A673 (cell line): Measurements from ENCODE around the gene XAB2. TPM values are rescaled to one million over a fixed set of nuclear protein-coding genes. Genes with fewer than 3 reads are reported as not detected.

ENCODE experiments used
- BruUV-seq: library from RNA; stranded (reverse); fragments of 400-500 nt; replicated peaks from 2 replicates; lab custom pipeline; 2021; lab: Mats Ljungman, UMichigan
- CTCF ChIA-PET: fragments of 300-600 bp; sonication (Branson Sonifier 250); formaldehyde crosslinking; loops from one replicate; lab custom pipeline; 2022; ENCODE audit warnings: antibody characterized with exemption; lab: Charles Lee
- POLR2A ChIA-PET: fragments of 300-600 bp; sonication (Branson Sonifier 250); formaldehyde crosslinking; loops from one replicate; lab custom pipeline; 2022; ENCODE audit warnings: antibody characterized with exemption; ENCODE audit not compliant: low non-redundant PET; lab: Charles Lee
- DNase-seq: peaks from one replicate; pipeline ENCODE4 v3.0.0-alpha.2; 2015; ENCODE audit warnings: low spot score
- H3K27ac ChIP-seq: fragments of 200-600 bp; sonication (generic); 2 replicates; pipeline ENCODE4 v1.5.1; 2016; ENCODE audit warnings: mixed run types, low read depth, mild to moderate bottlenecking, mixed read lengths, antibody characterized with exemption, low read length; ENCODE audit not compliant: poor library complexity, severe bottlenecking
- H3K27me3 ChIP-seq: fragments of 200-600 bp; sonication (generic); replicated peaks from 2 replicates; pipeline ENCODE4 v1.6.1; 2017; ENCODE audit warnings: mixed run types, low read depth, mild to moderate bottlenecking, mixed read lengths, antibody characterized with exemption, low read length; ENCODE audit not compliant: insufficient read depth, poor library complexity
- H3K36me3 ChIP-seq: fragments of 200-600 bp; sonication (generic); 2 replicates; pipeline ENCODE4 v1.6.1; 2016; ENCODE audit warnings: mixed run types, mild to moderate bottlenecking, mixed read lengths, antibody characterized with exemption, low read length; ENCODE audit not compliant: insufficient read depth, poor library complexity, severe bottlenecking
- H3K4me1 ChIP-seq: fragments of 200-600 bp; sonication (generic); 2 replicates; pipeline ENCODE4 v1.6.1; 2017; ENCODE audit warnings: mixed run types, mild to moderate bottlenecking, mixed read lengths, antibody characterized with exemption, low read length; ENCODE audit not compliant: insufficient read depth, poor library complexity, severe bottlenecking
- H3K4me3 ChIP-seq: fragments of 200-600 bp; sonication (generic); 2 replicates; pipeline ENCODE4 v1.5.1; 2016; ENCODE audit warnings: low read depth, mixed run types, mild to moderate bottlenecking, mixed read lengths, low read length; ENCODE audit not compliant: poor library complexity, severe bottlenecking
- H3K9me3 ChIP-seq: fragments of 200-600 bp; sonication (generic); 2 replicates; pipeline ENCODE4 v1.6.1; 2016; ENCODE audit warnings: mixed run types, low read depth, mild to moderate bottlenecking, mixed read lengths, antibody characterized with exemption, low read length; ENCODE audit not compliant: poor library complexity, severe bottlenecking
- CTCF ChIP-seq: fragments of 300-800, 200-600 bp; sonication (generic); conservative IDR thresholded peaks from 2 replicates; pipeline ENCODE4 v1.5.1; 2017; ENCODE audit warnings: low read depth, mild to moderate bottlenecking, antibody characterized with exemption, low read length, moderate library complexity, mixed read lengths
- EZH2 ChIP-seq: fragments of 200-600 bp; sonication (generic); IDR thresholded peaks from 2 replicates; pipeline ENCODE4 v1.6.1; 2017; ENCODE audit warnings: borderline replicate concordance, low read depth, mild to moderate bottlenecking, mixed read lengths, antibody characterized with exemption, low read length; ENCODE audit not compliant: poor library complexity, severe bottlenecking
- intact Hi-C: fragments of 100-400 bp; cut with micrococcal nuclease; formaldehyde crosslinking; loops from one replicate; pipeline ENCODE4 v1.10.0; 2022; ENCODE audit not compliant: unreplicated experiment
- total RNA-seq: library from RNA; stranded (reverse); gene quantifications from 2 replicates; pipeline ENCODE4 v1.2.3, GENCODE V29; 2021

The XAB2 gene
- total RNA-seq, 1 experiment from 2014 or later, result 46.8 TPM

GRCh38 chr19:7607212-7607873 is 22.0 kb downstream of the XAB2 start:
- Histone ChIP-seq H3K9me3 (no peaks in the 10 kb centered on the region), H3K27me3 (no peaks in the 10 kb centered on the region), H3K4me3 (no peak overlapping the region), H3K4me1 (no peaks in the 10 kb centered on the region), H3K27ac (no peak overlapping the region), H3K36me3 (no peaks in the 10 kb centered on the region)
- CTCF ChIA-PET, result no interaction called here
- intact Hi-C loops, result no loop called here
- TF ChIP-seq CTCF (no peak), EZH2 (no peak)
- POLR2A ChIA-PET, result no interaction called here
- no peak for DNase-seq
- no TSS peak for BruUV-seq

- Histone ChIP-seq H3K27me3 (no peaks in the 10 kb centered on the region), H3K4me3 (no peak overlapping the region), H3K9me3 (no peaks in the 10 kb centered on the region), H3K4me1 (no peaks in the 10 kb centered on the region), H3K36me3 (no peaks in the 10 kb centered on the region), H3K27ac (no peak overlapping the region)
- ChIA-PET POLR2A (no interaction called here), CTCF (no interaction called here)
- intact Hi-C loops, result no loop called here
- BruUV-seq, result no TSS peak
- no peak for DNase-seq
- TF ChIP-seq EZH2 (no peak), CTCF (no peak)
Measured at GRCh38 chr19:7606289-7606688, 23.1 kb downstream of the XAB2 start.

- ChIA-PET CTCF (interaction anchor here (0.6 kb wide), 1 partner anchor 75 kb away, joined by 3 read pairs; the partner anchor contains the start of gene TRAPPC5), POLR2A (no interaction called here)
- no peak overlapping the region for H3K4me3 ChIP-seq
- no peaks in the 10 kb centered on the region for H3K36me3 ChIP-seq
- intact Hi-C loops, result no loop called here
- BruUV-seq, result no TSS peak
- no peaks in the 10 kb centered on the region for H3K27me3 ChIP-seq
- H3K9me3 ChIP-seq, result no peaks in the 10 kb centered on the region
- TF ChIP-seq EZH2 (no peak), CTCF (no peak)
- H3K27ac ChIP-seq, result no peak overlapping the region
- no peaks in the 10 kb centered on the region for H3K4me1 ChIP-seq
- peak; percentile 64 for DNase-seq
Measured at GRCh38 chr19:7605490-7606222, 23.7 kb downstream of the XAB2 start.
